Measurements from ENCODE around the gene ATP9B.

ATP9B gene

DNA sequence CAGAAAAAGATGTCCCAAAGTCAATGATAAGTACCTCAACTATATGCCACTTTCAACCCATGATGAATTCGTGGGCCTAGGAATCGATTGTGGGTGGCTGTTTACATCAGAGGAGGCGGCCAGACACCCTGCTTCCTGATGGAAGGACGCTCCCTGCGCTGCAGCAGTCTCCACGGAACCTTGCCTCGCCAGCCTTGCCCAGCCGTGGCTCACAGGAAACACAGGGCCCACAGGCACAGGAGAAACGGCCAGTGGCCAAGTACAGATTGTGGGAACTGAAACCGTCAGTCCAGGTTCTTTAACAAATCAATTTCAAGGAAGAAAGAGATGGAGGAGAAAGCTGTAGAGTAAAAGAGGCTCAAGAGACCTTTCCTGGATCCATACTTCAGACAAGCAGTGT lies 225.0 kb downstream of the ATP9B start:
- H3K27ac ChIP-seq, result no peak overlapping the region
- TF ChIP-seq, protein P1, sequence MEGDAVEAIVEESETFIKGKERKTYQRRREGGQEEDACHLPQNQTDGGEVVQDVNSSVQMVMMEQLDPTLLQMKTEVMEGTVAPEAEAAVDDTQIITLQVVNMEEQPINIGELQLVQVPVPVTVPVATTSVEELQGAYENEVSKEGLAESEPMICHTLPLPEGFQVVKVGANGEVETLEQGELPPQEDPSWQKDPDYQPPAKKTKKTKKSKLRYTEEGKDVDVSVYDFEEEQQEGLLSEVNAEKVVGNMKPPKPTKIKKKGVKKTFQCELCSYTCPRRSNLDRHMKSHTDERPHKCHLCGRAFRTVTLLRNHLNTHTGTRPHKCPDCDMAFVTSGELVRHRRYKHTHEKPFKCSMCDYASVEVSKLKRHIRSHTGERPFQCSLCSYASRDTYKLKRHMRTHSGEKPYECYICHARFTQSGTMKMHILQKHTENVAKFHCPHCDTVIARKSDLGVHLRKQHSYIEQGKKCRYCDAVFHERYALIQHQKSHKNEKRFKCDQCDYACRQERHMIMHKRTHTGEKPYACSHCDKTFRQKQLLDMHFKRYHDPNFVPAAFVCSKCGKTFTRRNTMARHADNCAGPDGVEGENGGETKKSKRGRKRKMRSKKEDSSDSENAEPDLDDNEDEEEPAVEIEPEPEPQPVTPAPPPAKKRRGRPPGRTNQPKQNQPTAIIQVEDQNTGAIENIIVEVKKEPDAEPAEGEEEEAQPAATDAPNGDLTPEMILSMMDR (conservative IDR thresholded peaks at IDR 0.05), result no peak

DNA sequence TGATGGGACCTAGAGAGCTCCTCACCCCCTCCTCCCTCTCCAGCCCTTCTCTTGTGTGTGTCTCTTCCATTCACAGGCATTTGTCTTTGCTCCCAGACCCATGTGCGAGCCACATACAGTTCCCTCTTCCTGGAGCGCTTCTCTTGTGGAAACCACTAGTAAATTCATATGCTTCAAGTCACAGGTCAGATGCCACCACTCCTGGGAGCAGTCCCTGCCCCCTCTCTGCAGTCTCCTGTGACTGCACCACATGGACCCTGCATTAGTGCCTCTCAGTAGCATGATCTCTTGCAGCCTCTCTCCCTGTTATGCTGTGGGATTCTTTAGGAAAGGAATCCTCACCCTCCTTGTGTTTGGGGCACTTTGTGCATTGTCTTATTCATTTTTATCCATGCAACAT lies 230.1 kb downstream of the ATP9B start:
- TF ChIP-seq, protein P1 (conservative IDR thresholded peaks at IDR 0.05), result no peak
- H3K27ac ChIP-seq, result no peak overlapping the region

DNA sequence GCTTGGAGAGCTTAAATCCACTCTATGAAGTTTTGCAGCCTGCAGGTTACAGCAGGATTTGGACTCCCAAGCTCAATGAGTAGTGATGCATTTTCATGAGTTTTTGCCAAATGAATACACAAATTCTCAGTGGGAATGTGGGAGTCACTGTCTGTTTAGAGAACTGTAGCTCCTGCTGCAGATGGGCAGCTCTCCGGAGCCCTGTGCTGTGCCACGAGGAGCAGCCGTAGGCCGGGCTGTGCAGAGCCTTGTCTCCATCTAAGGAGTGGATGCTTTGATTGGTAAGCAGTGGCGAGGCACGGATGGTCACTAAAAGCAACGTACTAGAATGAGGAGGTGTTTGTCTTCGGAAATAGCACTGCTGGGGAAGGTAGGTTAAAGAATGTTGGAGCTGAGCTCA lies 230.5 kb downstream of the ATP9B start:
- H3K27ac ChIP-seq, result no peak overlapping the region
- TF ChIP-seq, protein P1 (conservative IDR thresholded peaks at IDR 0.05), result no peak

DNA sequence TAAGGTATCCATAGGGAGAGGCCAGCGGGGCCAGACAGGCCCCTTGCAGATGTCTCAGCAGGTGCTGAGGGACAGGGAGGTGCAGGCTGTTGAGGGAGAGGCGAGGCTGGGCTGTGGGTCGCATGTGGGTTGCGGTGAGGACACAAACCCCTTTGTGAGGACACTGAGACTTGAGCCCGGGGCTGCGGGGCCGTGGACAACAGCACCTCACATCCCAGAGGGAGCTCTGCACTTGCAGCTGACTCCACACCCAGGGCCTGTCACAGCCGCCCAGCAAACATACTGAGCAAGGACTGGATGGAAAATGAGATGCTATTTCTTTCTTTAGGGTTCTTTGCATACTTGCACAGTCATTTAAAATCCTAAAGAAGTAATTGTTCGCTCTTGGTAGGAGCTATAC lies 231.2 kb downstream of the ATP9B start:
- no peak overlapping the region for H3K27ac ChIP-seq
- TF ChIP-seq, protein P1 (conservative IDR thresholded peaks at IDR 0.05), result no peak

DNA sequence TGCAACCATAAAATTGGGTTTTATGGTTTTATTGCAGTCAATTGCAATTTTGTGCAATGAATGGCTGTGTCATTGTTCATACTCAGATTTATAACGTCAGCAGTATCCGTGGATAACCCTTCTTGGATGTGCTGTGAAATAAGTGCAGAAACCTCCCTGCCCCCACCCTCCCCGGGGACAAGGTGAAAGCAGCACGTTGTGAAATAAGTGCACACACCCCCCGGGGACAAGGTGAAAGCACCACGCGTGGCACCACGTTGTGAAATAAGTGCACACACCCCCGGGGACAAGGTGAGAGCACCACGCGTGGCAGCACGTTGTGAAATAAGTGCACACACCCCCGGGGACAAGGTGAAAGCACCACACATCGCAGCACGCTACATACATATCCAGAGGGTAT lies 232.9 kb downstream of the ATP9B start:
- no peak overlapping the region for H3K27ac ChIP-seq
- TF ChIP-seq, protein P1 (conservative IDR thresholded peaks at IDR 0.05), result no peak

DNA sequence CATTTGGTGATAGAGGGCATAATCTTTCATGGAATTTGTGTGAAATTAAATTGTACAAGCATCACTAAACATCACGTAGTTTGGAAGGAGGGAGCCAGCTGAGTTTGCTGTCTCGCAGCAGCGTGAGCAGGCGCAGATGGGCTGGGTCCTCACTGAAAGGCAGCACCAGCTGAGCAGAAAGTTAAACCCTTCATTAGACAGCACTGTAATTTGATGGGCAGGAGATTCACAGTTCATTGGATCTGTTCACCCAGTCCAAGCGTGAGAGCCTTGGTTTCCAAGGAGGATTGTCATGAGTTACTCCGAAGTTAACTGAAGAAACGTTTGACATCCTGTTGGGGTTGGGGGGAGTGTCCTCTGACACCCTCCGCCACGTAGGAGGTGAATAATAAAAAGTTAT lies 236.7 kb downstream of the ATP9B start:
- TF ChIP-seq, protein P1 (conservative IDR thresholded peaks at IDR 0.05), result no peak
- no peak overlapping the region for H3K27ac ChIP-seq

DNA sequence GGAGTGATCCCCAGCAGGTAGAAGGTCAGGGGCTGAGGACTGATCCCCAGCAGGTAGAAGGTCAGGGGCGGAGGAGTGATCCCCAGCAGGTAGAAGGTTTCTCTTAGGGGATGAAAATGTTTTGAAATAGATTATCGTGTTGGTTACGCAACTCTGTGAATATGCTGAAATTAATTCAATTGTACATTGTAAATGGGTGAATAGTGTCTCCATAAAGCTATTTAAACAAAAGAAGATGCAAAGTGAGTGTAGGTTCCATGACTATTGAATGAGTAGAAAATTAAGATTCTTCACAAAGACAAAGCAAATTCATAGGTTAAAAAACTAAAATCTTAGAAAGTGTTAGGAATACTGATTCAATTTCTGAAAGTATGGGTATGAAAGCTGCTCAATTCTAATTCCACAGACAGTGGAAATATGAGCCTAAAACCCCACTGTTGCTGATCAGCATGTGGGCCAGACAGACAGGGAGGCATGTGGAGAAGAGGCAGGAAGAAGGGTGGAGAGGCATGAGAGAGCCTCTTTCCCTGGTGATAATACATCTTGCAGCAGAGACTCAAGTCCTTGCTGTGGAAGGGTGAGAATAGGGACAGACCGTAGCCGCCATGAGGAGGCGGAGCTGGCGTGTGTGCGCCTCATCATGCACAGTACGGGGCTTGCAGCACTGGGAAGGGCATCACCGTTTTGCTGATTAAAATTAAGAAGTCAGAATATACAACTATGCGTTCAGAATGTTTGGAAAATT lies 240.6 kb downstream of the ATP9B start:
- TF ChIP-seq, protein P1 (conservative IDR thresholded peaks at IDR 0.05), result no peak
- no peak overlapping the region for H3K27ac ChIP-seq
